KOPT-K1 (cell line): ENCODE results near the gene TGM5.
"Not testable (repeated sequence)": the region's sequence is repeated elsewhere in the genome, so short reads cannot be mapped to it uniquely, and the experiment has no call there.

Source experiments
- H3K27ac ChIP-seq: fragments of 200-600 bp; sonication (generic); 2 replicates; pipeline ENCODE4 v1.5.1; 2016; ENCODE audit warnings: antibody characterized with exemption, mild to moderate bottlenecking, low read depth, low read length; ENCODE audit not compliant: poor library complexity, severe bottlenecking
- H3K36me3 ChIP-seq: fragments of 200-600 bp; sonication (generic); 2 replicates; pipeline ENCODE4 v1.5.1; 2017; ENCODE audit warnings: antibody characterized with exemption, mild to moderate bottlenecking, low read length, moderate library complexity; ENCODE audit not compliant: insufficient read depth
- H3K9me3 ChIP-seq: fragments of 200-600 bp; sonication (generic); 2 replicates; pipeline ENCODE4 v1.5.1; 2017; ENCODE audit warnings: antibody characterized with exemption, low read length, mild to moderate bottlenecking; ENCODE audit not compliant: insufficient read depth, poor library complexity, severe bottlenecking

TGM5 gene

DNA sequence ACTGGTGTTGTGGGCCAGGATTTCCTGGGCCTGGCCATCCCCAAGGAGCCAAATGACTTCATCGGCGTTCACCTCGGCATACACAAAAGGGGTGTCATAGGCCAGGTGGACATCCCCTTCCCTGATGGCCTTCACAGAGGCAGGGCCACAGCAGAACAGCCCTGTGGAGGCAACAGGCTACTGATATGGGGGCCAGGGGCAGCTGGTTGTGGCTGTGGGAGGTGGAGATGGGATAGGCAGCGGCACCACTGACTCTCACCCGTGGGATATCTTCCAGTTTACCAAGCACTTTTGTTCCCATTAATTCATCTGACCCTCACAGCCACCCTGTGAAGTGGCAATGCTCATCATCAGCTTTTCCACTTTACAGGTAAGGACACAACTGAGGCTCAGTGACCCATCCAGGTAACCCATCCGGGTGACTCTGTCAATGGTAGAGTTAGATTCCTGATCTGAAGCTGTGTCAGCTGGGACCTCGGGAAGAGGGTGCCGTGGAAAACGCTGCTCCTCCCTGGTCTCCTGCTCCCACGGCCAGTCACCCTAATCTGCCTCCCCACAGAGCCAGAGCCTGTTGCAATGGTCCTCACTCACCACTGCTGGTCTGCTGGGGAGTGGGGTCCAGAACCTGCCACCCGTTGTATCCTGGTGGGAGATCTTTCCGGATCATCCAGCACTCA is 15.3 kb upstream of the TGM5 start:
- Histone ChIP-seq H3K36me3 (no peaks in the 10 kb centered on the region), H3K27ac (no peak overlapping the region)

DNA sequence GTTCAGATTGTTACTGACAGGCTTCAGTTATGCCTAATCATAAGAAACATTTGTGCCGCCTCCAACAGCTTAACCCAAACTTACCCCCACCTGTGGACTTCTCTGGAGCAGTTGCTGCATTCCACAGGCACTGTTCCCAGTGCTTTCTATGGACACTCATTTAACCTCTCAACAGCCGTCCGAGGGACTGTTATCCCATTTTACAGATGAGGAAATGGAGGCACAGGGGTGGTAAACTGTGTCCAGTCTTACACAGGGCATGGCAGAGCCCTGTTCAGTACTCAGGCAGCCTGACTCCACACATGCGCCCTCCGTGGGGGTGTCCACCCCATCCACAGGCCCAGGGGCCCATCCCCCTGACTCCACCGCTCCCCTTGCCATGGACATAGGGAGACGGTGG is 14.3 kb upstream of the TGM5 start:
- H3K9me3 ChIP-seq, result no peaks in the 10 kb centered on the region
- no peaks in the 10 kb centered on the region for H3K36me3 ChIP-seq
- H3K27ac ChIP-seq, result no peak overlapping the region

More for the DNA sequence above, 15.3 kb upstream of the TGM5 start:
- H3K9me3 ChIP-seq, result no peaks in the 10 kb centered on the region

DNA sequence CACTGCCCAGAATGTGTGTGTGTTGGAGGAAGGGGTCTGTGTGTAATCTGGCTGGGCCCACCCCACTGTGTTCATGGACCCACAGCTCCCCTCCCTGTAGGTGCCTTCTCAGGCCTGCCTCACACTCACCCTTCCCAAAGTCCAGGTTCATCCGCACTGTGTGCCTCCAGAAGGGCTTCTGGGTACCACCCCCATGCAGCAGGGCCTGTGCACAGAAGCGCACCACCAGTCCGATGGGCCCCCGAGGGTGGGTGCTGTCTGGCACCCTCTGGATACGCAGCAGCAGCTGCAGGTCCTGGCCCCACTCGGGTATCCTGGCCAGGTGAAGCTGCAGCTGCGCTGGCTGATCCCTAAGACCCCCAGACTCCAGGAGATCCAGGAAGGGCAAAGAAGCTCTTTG is 12.8 kb upstream of the TGM5 start:
- Histone ChIP-seq H3K36me3 (no peaks in the 10 kb centered on the region), H3K9me3 (no peaks in the 10 kb centered on the region), H3K27ac (no peak overlapping the region)

DNA sequence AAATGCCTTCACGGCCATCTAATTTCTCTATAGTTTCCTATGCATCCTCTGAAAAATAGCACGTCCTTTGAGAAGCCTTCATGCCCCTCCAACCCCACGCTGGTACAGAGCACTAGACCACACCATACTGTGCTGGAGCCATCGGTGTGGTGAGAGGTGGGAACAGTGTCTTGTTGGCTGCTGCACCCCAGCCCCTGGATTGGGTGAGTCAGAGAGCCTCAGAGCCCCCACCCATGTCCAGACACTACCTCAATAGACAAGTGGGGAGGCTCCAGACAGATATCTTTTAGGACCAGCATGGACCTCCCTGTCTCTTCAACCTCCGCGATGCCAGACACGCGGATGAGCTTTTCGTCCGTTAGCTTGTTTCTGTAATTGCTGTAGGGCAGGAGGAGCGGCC is 12.1 kb upstream of the TGM5 start:
- no peaks in the 10 kb centered on the region for H3K9me3 ChIP-seq
- no peak overlapping the region for H3K27ac ChIP-seq
- no peaks in the 10 kb centered on the region for H3K36me3 ChIP-seq

DNA sequence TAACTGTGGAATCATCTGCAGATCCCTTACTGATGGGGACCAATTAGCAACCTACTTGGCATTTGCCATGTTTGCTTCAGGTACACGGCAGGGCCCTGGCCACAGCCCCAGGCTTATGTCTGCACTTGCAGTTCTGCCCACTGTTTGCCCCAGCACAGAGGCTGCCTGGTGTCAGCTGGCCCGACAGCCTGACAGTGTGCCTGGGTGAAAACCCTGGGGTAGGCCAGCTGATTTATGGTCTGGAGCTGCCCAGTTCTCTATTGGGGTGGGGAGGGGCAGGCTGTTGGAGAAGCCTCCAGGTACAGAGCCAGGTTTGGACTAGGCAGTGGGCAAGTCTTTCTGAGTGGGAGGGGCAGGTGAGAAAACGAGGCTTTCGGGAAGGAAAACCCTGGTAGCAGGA is 11.2 kb upstream of the TGM5 start:
- no peak overlapping the region for H3K27ac ChIP-seq
- no peaks in the 10 kb centered on the region for H3K36me3 ChIP-seq
- H3K9me3 ChIP-seq, result no peaks in the 10 kb centered on the region

DNA sequence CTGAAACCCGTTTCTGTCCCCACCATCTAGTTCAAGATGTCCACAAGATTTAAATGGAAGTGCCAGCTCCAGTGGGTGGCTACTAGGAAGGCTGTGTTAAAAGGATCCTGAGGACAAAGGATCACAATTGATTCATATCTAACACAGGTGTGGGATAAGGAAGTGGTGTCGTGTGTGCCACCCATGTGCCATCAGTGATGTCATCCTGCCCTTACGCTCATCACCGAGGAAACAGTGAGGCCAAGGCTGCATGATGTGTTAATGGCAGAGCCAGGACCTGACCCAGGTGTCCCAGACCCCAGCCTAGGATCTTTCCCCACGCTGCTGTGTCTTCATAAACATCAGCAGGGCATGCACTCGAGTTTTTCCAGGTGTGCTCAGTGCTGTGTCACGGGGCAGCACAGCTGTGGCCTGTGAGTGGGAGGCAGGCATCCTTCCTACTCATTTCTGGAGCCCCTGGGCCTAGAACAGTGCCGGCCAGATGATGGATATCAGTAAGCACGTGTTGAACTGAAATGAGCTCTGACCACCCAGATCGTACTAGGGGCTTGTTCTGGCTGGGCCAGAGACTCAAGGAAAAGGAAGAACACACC is 10.6 kb upstream of the TGM5 start:
- Histone ChIP-seq H3K9me3 (no peaks in the 10 kb centered on the region), H3K27ac (no peak overlapping the region), H3K36me3 (no peaks in the 10 kb centered on the region)

DNA sequence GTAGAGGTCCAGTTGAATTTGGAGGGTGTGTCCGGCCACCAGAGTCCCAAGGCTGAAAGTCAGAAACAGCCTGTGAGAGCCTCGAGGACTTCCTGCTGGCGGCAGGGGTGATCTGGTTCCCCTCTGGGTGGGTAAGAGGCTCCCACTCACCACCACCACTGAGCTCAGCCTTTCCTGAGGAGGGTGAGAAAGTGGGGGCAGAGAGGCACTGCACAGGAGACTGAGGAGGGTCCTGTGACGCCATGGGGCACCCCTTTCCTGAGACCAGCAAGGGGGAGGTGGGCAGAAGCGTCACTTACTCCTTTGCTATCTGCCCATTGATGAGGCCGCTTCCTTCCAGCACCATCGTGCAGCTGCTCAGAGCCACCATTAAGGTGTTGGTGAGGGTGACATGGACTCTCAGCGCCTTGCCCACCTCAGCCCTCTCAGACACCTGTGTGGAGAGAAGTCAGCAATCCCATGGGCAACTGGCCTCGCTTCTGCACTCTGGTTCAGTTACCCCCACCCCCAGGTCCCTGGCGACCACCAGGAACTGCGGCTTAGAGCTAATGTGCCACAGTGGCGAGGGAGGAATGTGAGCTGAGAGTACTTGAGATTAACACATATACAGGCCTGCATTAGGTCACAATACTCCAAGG is 10.0 kb upstream of the TGM5 start:
- Histone ChIP-seq H3K9me3 (no peaks in the 10 kb centered on the region), H3K27ac (no peak overlapping the region), H3K36me3 (no peaks in the 10 kb centered on the region)

DNA sequence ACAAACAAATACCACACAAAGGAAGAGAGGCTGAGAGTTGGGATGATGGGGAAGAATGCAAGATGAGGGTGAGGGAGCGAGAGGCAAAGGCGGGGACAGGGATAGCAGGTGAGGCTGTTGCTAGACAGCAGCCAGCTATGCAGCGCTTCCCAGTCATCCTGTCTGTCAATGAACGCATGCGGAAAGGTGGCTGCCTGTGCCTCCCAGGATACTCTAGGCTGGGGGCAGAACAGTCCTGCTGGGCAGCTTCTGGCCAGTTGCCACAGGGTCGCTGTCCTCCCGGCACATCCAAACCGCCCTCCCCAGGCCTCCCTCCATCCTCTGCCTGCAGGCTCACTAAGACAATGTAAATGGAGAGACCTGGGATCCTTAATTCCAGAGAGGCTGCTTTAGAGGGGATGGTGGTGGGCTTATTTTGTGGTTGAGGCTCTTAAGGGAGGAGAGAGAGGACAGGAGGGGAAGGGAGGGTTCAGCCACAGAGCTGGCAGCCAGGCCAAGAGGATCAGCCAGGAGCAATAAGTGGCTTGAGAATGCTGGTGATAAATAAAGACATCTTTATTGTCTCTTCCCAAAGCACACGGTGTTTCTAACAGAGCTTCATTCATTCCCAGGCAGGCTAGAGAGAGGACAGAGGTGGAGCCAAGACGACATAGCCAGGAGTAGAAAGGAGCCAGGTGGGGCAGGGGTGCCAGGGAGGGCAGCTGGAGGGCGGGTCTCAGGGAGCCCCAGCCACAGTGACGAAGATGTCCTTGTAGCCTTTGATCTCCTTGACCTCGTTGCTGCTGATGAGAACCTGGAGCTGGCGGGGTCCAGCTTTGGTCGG is 9.2 kb upstream of the TGM5 start:
- no peaks in the 10 kb centered on the region for H3K9me3 ChIP-seq
- no peaks in the 10 kb centered on the region for H3K36me3 ChIP-seq
- no peak overlapping the region for H3K27ac ChIP-seq

DNA sequence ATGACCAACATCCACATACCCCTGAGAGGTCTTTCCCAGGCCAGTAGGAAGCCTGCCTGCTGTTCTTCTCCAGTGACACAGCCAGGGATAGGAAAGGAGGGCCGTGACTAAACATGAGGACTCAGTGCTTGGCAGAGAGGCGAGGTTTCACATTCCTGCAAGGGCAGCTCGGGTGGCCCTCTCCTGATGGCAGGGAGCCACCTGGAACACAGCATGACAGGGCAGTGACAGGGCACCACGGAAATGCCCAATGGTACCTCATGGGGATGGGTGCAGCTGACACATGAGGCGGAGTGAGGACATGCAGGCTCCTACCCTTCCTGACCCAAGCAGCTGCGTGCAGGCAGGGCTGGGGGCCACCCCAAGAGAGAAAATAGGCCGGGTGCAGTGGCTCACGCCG is 7.4 kb upstream of the TGM5 start:
- Histone ChIP-seq H3K9me3 (no peaks in the 10 kb centered on the region), H3K36me3 (no peaks in the 10 kb centered on the region), H3K27ac (no peak overlapping the region)

DNA sequence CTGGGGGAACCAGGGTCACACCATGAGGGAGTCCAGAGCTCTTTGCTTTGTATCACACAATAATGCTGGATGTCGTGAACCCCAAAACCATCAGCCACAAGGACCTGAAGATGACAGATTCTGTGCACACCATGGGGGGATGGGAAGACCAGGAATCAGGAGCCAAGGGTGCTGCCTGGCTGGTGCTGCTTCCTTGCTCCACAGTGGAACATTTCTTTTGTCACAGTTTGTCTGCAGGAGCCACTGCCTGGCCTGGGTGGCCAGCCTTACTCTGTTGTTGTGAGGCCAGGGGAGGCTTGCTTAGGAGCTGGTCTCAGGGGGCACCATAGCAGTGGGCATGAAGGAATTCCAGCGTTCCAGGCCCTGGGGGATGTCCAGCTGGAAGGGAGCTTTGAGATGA is 6.5 kb upstream of the TGM5 start:
- H3K27ac ChIP-seq, result no peak overlapping the region
- no peaks in the 10 kb centered on the region for H3K9me3 ChIP-seq
- no peaks in the 10 kb centered on the region for H3K36me3 ChIP-seq

DNA sequence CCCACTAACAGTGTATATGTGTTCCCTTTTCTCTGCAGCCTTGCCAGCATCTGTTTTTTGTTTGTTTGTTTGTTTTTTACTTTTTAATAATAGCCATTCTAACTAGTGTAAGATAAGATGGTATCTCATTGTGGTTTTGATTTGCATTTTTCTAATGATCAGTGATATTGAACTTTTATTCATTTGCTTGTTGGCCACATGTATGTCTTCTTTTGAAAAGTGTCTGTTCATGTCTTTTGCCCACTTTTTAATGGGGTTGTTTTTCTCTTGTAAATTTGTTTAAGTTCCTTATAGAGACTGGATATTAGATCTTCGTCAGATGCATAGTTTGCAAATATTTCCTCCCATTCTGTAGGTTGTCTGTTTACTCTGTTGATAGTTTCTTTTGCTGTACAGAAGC is 5.2 kb upstream of the TGM5 start:
- not testable (repeated sequence) for H3K36me3 ChIP-seq, H3K9me3 ChIP-seq

DNA sequence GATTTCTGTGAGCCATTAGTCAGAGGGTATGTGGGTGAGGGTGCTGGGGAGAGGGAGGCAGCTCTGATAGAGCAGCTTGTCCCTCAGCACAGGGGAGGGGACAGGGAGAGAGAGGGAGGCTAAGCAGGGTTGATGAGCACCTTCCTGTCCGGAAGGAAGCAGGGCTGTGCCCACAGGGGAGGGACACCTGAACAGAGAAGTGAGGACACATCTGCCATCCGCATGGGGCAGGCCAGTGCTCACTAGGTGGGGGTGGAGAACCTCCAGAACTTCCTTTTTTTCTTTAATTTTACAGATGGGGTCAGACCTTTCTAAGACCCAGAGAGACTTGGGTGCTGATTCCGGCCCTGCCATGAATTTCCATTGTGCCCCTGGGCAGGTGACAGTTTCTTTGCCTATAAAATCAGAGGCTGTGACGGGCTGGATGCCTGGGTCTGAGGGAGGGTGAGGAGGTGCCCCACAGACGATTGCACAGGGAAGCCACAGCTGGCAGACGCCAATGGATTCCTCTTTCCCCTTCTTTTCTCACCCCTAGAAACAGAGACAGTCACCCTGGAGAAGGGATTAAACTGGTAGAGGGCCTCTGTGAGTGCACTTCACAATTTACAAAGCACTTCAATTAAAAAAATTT is 4.1 kb upstream of the TGM5 start:
- H3K27ac ChIP-seq, result no peak overlapping the region
- H3K9me3 ChIP-seq, result no peaks in the 10 kb centered on the region
- H3K36me3 ChIP-seq, result no peaks in the 10 kb centered on the region

More for the DNA sequence above, 5.2 kb upstream of the TGM5 start:
- H3K27ac ChIP-seq, result not testable (repeated sequence)

DNA sequence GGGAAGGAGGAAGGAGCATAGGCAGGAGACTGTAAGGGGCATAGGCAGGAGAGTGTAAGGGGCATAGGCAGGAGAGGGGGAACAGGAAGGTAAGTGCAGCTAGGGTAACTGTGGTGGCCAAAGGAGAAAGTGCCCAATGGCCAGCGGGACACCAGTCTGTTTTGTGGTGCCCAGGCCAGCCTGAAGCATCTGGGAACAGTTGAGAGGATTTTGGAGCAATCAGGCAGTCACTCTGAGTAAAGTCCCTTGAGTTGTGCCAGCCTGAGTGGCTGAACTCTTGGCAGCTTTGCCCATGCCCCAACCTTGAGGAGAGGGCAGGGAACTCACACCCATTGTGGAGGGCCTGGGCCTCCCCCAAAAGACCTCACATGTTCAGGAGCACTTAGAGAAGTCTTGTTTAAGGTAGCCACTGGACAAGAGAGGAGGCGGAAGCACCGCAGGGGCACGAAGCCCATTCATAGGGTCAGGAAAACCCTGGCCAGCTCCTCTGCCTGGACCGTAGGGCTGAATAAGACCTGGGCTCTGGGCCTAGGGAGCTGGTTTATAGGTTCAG is 3.5 kb upstream of the TGM5 start:
- no peak overlapping the region for H3K27ac ChIP-seq
- H3K9me3 ChIP-seq, result no peaks in the 10 kb centered on the region
- H3K36me3 ChIP-seq, result no peaks in the 10 kb centered on the region

DNA sequence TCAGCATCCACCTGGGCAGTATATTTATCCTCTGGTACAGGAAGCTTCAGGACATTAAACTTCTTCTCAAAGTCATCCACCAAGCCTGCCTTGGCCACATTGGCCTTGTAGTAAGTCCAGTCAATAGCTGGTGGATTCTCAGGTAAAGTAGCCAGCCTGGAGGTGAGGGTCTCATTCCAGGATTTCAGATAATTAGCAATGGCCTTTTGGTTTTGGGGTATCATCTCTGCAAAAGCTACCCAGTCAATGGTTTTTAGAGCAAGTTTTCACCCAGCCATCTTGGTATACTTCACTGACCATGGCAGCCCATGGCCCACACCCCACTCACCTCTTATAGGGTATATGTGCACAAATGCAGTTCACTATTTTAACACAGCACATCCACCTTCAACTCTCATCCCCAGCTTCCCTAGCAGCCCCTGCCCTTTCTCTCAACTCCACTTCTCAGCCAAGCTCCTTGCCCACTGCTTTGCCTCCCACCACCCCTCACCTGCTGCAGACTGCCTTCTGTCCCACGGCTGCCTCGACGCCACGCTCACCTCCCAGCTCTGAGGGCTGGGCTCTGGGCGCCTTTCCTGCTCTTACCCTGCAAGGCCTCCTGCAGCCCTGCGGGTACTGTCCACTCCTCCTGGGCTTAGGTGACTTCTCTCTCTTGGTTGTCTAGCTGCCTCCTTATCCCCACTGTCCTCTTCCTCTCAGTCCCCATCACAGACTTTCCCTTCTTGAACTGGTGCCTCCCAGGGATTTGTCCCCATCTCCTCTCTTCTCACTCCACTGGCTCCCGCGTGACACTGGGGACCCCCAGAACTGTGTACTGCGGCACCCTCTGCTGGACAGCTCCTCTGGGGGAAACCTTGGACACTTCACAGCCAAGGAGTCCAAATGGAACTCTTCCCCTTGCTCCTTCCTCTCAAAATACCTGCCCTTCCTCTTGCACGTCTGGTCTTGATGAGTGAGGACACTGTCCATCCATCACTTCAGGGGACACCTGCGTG is 1.7 kb upstream of the TGM5 start:
- Histone ChIP-seq H3K9me3 (no peaks in the 10 kb centered on the region), H3K27ac (no peak overlapping the region)

More for the DNA sequence above, 1.7 kb upstream of the TGM5 start:
- no peaks in the 10 kb centered on the region for H3K36me3 ChIP-seq
